Measurements from ENCODE around the gene PITPNM3.

Gene PITPNM3

DNA sequence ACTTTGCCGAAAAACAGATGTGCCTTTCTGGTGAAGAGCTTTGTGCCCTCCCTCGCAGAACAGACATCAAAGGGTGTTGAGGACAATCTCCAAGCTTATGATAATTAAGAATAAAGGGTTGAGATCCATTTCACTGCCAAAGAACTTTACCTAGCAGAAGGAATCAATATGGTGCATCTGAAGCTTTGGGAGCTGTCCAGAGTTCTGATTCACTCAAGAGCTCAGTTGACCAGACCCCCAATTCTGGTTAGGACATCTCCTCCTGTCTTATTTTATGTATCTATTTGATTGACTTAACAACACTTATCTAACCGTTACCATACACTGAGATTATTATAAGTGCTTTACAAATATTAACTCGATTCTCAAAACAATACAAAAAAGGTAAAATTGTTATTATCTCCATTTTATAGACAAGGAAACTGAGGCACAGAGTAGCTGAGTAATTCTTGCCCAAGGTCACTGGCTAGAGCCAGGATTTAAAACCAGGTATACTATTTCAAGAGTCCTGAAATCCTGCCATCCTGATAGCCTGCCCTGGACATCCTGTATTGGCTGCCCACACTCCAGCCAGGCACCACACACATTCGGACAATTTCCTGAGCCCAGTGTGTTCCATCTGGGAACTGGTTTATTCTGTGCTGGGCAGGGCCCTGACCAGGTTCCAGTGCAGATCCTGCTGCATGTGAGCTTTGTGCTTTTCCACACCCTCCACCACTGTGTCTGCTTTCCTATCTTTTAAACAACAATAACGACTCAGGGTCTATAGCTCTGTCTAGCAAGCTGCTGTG is 29.8 kb downstream of the PITPNM3 start:
- no peak overlapping the region for H3K4me3 ChIP-seq (ENCODE audit: low read length)
- no peak for DNase-seq (ENCODE audit: low read depth)
- TF ChIP-seq, protein P1, sequence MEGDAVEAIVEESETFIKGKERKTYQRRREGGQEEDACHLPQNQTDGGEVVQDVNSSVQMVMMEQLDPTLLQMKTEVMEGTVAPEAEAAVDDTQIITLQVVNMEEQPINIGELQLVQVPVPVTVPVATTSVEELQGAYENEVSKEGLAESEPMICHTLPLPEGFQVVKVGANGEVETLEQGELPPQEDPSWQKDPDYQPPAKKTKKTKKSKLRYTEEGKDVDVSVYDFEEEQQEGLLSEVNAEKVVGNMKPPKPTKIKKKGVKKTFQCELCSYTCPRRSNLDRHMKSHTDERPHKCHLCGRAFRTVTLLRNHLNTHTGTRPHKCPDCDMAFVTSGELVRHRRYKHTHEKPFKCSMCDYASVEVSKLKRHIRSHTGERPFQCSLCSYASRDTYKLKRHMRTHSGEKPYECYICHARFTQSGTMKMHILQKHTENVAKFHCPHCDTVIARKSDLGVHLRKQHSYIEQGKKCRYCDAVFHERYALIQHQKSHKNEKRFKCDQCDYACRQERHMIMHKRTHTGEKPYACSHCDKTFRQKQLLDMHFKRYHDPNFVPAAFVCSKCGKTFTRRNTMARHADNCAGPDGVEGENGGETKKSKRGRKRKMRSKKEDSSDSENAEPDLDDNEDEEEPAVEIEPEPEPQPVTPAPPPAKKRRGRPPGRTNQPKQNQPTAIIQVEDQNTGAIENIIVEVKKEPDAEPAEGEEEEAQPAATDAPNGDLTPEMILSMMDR (conservative IDR thresholded peaks at IDR 0.05; ENCODE audit: low read depth, low read length), result no peak

DNA sequence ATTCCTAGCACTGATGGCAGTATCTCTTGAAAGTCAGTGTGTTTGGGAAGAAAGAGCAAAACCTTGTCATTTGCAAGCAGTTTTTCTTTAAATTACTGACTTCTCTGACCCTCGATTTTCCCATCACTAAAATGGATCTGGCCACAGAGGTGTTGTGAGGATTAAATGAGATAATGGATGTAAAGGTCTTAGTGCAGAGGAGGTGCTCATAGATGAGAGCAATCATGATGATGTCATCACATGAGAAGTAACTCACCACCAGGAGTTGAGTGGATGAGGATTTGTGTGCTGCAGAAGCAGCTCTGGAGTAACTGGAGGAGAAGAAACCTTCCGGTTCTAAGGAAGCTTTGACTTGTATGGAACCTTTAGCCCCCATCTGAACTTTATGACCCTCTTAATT is 30.6 kb downstream of the PITPNM3 start:
- TF ChIP-seq, protein P1 (conservative IDR thresholded peaks at IDR 0.05; ENCODE audit: low read depth, low read length), result no peak
- no peak overlapping the region for H3K4me3 ChIP-seq (ENCODE audit: low read length)
- DNase-seq (ENCODE audit: low read depth), result no peak

DNA sequence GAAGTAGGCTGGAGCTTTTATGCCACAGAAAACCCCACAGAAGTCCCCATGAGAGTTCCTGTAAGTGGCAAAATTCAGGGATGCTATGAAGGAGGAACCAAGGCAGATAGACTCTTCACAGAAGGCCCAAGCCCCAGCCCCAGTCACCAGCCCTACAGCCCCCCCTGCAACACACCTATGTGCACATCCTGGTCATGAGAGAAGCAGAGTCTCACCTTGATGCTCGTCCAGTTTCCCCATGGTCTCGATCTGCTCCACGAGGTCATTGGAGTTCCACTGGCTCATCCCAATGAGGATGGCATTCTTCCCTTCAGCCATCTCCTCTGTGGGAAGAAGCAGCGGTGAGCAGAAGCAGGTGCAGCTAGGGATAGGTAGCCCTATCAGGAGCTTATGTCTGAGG is 31.2 kb downstream of the PITPNM3 start:
- no peak overlapping the region for H3K4me3 ChIP-seq (ENCODE audit: low read length)
- TF ChIP-seq, protein P1 (conservative IDR thresholded peaks at IDR 0.05; ENCODE audit: low read depth, low read length), result no peak
- no peak for DNase-seq (ENCODE audit: low read depth)

DNA sequence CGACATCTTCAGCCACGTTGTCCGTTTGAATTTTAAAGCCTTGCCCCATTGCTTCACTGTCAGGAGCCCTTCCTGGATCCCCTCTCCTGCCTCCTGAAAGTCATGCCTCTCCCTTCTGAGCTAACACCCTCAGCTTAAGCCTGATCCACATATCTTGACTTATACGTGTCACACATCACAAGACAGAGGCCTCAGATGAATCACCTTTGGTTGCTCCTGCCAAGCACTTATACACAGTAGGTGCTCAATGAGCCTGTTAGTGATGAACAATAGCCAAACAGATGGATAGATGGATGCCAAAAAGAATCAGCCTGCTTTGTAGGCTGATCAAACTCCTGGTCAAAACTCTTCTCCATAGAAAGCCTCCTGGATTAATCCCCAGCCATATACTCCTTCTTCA is 31.8 kb downstream of the PITPNM3 start:
- TF ChIP-seq, protein P1 (conservative IDR thresholded peaks at IDR 0.05; ENCODE audit: low read depth, low read length), result no peak
- peak; percentile 68 for DNase-seq (ENCODE audit: low read depth)
- H3K4me3 ChIP-seq (ENCODE audit: low read length), result no peak overlapping the region

DNA sequence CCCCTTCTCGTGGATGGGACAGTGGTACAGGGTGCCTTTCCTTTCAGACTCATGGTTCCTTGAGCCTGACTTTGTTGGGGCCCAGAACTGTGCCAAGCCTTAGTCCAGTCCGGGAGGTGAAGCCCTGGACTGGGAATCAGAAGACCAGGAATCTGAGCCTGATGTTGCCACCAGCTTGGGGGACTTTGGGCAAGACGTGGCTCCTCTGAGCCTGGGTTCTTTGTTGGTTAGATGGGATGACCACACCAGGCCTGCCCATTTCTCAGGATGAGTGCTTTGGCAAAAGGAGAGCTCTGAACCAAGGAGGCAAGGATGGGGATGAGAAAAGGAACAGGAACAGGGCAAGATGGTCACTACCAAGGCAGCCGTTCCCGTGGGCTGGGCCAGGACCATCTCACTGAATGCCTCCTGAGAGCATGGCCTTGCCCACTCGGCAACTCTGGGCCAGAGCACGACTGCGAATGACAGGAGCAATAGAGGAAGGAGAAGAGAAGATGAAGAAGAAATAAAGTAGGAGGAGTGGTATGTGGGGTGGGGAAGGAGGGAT is 32.5 kb downstream of the PITPNM3 start:
- no peak overlapping the region for H3K4me3 ChIP-seq (ENCODE audit: low read length)
- TF ChIP-seq, protein P1 (conservative IDR thresholded peaks at IDR 0.05; ENCODE audit: low read depth, low read length), result no peak
- no peak for DNase-seq (ENCODE audit: low read depth)

DNA sequence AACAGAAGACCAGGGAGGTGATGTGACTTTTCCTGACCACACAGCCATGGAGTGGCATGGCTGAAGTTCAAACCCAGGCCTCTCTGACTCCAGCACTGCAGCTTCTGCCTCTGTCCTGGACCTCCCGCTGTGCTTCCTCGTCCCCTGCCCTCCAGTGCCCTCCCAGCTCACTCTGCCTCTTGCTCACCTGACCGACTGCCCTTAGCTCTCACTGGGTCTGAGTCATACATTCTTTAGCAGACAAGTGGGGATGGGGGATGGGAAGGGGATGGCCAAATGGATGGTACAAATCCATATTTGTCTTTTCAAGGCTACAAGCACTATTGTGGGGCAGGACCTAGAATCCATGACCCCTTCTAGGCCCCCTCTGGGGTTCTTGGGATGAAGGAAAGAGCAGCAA is 33.0 kb downstream of the PITPNM3 start:
- TF ChIP-seq, protein P1 (conservative IDR thresholded peaks at IDR 0.05; ENCODE audit: low read depth, low read length), result no peak
- no peak for DNase-seq (ENCODE audit: low read depth)

DNA sequence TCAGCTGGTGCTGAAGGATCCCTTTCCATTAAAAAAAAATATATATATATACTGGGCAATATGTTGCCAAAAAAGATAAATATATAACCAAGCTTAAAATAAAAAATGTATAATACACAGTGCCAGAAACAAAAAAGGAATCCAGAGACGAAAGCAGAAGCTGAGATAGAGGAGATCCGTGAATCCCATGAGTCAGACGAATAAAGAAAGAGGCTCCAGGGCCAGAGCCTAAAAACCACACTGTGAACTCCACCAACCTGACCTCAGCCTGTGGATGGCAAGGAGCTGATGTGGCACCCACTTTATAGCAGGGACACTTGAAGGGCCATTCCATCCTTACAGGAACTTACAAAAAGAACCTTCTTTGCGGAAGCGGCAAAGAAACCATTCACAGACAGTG is 34.8 kb downstream of the PITPNM3 start:
- TF ChIP-seq, protein P1 (conservative IDR thresholded peaks at IDR 0.05; ENCODE audit: low read depth, low read length), result no peak
- H3K4me3 ChIP-seq (ENCODE audit: low read length), result no peak overlapping the region
- no peak for DNase-seq (ENCODE audit: low read depth)

More for the DNA sequence above, 33.0 kb downstream of the PITPNM3 start:
- no peak overlapping the region for H3K4me3 ChIP-seq (ENCODE audit: low read length)

Measured in retinal pigment epithelial cell (primary cell).